Stomach (tissue), 9 donors: ENCODE measurements around the gene COX19. TPM values are rescaled to one million over a fixed set of nuclear protein-coding genes. Genes with fewer than 3 reads are reported as not detected.

ENCODE experiments used
- DNase-seq, 2 donors: peaks; one replicate each; pipeline versions ENCODE4 v3.0.0 to v3.0.0-alpha.2; 2013 to 2019
- H3K27ac ChIP-seq, 5 donors: fragments of 200-600 bp in 4 of 5; sonication (generic) in 4 of 5; one replicate each; pipeline ENCODE4 v1.5.1; 2013 to 2019; ENCODE audit warnings: mild to moderate bottlenecking in 1 of 5, moderate library complexity in 1 of 5
- H3K27me3 ChIP-seq, 3 donors: fragments of 200-600 bp; sonication (generic); one replicate each; pipeline ENCODE4 v1.5.1; 2017 to 2019; ENCODE audit warnings: mixed run types in 1 of 3
- H3K36me3 ChIP-seq, 4 donors: fragments of 200-600 bp; sonication (generic); 1 replicate in 3 of 4; 2 replicates in 1 of 4; pipeline ENCODE4 v1.5.1; 2016 to 2019
- H3K4me1 ChIP-seq, 4 donors: fragments of 200-600 bp; sonication (generic); one replicate each; pipeline ENCODE4 v1.5.1; 2016 to 2019
- H3K4me3 ChIP-seq, 4 donors: fragments of 200-600 bp; sonication (generic) in 3 of 4; one replicate each; pipeline ENCODE4 v1.5.1; 2016 to 2019; ENCODE audit warnings: mild to moderate bottlenecking in 1 of 4
- H3K9me3 ChIP-seq, 4 donors: fragments of 200-600 bp; sonication (generic); one replicate each; pipeline ENCODE4 v1.5.1; 2016 to 2019
- EP300 ChIP-seq: sonication (generic); formaldehyde crosslinking; IDR thresholded peaks from one replicate; pipeline ENCODE4 v1.6.1; 2017; ENCODE audit warnings: antibody characterized with exemption
- POLR2A ChIP-seq, 4 donors: fragments of 450-650 bp; IDR thresholded peaks; one replicate each; pipeline ENCODE4 v1.6.1; 2016; ENCODE audit warnings: antibody characterized with exemption in 4 of 4, control low read depth in 2 of 4, mild to moderate bottlenecking in 1 of 4, moderate library complexity in 1 of 4
- POLR2AphosphoS5 ChIP-seq, 3 donors: sonication (generic); formaldehyde crosslinking; IDR thresholded peaks; one replicate each; pipeline ENCODE4 v1.6.1; 2016; ENCODE audit warnings: antibody characterized with exemption in 3 of 3
- WGBS, 5 donors: extraction: QIAGEN DNeasy Blood & Tissue Kit in 3 of 5; methylation state at CpG; one replicate each; pipeline versions ENCODE4 v1.1.5 to v1.1.7; 2013 to 2018; 5-methylcytosine and 5-hydroxymethylcytosine counted together
- intact Hi-C: fragments of 100-400 bp; cut with DNase I; formaldehyde crosslinking; loops from one replicate; pipeline ENCODE4 v1.15.1; 2023; ENCODE audit warnings: low total_unique reads
- polyA plus RNA-seq, 3 donors: library from polyadenylated mRNA; stranded (reverse); fragments of 200-250 nt; gene quantifications; one replicate each; pipeline ENCODE4 v1.2.3, GENCODE V29; 2013
- total RNA-seq, 5 donors: library from RNA; depleted of rRNA; stranded (reverse); fragments of >200 nt; gene quantifications; one replicate each; pipeline versions ENCODE4 v1.1.0 to v1.2.3, GENCODE V29; 2014 to 2016
- TF ChIP-seq, protein P1 (sequence below), 7 experiments: fragments of 450-650 bp in 4 of 7; fragments of 200-600 bp in 3 of 7; sonication (generic) in 3 of 7; IDR thresholded peaks; one replicate each; pipeline ENCODE4 v1.5.1; 2016 to 2019; ENCODE audit warnings: antibody characterized with exemption in 7 of 7, control low read depth in 2 of 7, mild to moderate bottlenecking in 1 of 7
- donor health status: healthy with polysubstance abuse.
- donor health status: Bipolar disorder and iron deficiency.
- donor health status: healthy.

COX19 gene
- total and polyA plus RNA-seq, 8 donors, result 2.3 to 26.6 (median 6.6) TPM

DNA sequence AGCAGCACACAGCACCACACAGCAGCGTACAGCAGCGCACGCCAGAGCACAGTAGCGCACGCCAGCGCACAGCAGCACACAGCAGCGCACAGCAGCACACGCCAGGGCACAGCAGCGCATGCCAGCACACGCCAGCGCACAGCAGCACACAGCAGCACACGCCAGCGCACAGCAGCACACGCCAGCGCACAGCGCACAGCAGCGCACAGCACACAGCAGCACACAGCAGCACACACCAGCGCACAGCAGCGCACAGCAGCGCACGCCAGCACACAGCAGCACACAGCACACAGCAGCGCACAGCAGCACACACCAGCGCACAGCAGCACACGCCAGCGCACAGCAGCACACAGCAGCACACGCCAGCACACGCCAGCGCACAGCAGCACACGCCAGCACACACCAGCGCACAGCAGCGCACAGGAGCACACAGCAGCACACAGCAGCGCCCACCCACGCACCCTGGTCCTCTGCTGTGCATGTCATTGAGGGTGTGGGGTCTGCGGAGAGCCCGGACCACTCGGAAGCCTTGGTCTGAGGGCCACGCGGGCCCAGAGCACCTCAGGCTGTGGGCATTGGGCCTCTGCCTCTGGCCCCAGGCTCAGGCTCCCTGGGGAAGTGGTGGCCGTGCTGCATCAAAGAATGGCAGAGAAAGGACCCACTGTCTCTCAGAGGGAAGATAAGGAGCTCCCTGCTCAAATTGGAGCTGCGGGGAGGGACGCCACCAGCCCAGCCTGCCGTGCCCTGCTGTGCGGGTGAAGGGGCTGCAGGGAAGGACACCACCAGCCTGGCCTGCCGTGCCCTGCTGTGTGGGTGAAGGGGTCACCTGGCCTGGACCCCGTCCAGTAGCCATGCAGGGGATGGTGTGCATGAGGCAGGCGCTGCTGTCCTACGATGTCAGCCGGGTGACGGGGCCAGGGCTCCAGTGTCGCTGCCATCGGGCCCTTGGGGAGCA is 41.5 kb upstream of the COX19 start:
- no peak for DNase-seq
- 92 to 97% (median 93%) methylated on average over 27 to 51 of the region's 51 CpGs for WGBS, 5 donors
- TF ChIP-seq, protein P1, sequence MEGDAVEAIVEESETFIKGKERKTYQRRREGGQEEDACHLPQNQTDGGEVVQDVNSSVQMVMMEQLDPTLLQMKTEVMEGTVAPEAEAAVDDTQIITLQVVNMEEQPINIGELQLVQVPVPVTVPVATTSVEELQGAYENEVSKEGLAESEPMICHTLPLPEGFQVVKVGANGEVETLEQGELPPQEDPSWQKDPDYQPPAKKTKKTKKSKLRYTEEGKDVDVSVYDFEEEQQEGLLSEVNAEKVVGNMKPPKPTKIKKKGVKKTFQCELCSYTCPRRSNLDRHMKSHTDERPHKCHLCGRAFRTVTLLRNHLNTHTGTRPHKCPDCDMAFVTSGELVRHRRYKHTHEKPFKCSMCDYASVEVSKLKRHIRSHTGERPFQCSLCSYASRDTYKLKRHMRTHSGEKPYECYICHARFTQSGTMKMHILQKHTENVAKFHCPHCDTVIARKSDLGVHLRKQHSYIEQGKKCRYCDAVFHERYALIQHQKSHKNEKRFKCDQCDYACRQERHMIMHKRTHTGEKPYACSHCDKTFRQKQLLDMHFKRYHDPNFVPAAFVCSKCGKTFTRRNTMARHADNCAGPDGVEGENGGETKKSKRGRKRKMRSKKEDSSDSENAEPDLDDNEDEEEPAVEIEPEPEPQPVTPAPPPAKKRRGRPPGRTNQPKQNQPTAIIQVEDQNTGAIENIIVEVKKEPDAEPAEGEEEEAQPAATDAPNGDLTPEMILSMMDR (IDR thresholded peaks at IDR 0.05), result no peak
- TF ChIP-seq EP300, result no peak
- TF ChIP-seq POLR2AphosphoS5 (IDR thresholded peaks at IDR 0.05), result no peak
- Histone ChIP-seq H3K36me3 (peaks cover 3 to 46% (median 28%) of the 10 kb centered on the region in 4 donors), H3K4me3 (no peak overlapping the region), H3K9me3 (no peaks in the 10 kb centered on the region), H3K27me3 (no peaks in the 10 kb centered on the region), H3K27ac (no peak overlapping the region), H3K4me1 (peaks cover 0 to 28% (median 2%) of the 10 kb centered on the region in 4 donors)
- intact Hi-C loops, result no loop called here

DNA sequence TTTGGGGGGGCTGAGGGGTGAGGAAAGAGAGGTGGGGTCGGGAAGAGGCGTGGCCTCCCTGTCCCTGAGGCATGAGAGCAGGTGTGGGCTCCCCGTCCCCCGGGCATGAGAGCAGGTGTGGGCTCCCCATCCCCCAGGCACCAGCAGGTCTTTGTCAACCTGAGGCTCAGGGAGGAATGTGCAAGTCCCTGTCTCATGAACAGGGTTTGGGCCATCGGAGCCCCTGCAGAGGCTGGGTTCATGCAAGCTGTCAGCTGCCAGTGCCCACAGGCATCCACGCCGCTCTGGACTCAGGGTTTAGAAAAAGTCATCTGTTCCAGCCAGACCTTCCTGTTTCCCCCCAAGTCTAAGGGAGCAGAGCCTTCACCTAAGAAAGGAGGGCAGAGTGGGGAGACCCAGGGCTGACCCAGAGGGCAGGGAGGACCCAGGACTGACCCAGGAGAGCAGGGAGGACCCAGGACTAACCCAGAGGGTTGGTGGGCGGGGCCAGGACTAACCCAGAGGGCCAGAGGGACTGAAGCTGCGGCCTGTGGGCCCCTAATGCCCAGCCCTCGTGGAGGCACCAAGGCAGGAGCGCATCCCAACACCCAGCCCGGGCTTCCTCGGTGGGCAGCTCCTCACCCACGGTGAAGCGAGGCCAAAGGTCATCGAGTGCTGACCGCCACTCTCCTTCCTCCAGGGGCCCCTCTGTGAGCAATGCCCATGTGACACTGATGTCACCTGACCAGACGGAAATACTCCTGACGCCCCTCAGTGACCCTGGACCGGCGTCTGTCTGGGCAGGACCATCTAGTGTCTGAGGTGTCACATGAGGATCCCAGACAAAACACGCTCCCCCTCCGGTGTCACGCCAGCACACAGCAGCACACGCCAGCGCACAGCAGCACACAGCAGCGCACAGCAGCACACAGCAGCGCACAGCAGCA is 40.1 kb upstream of the COX19 start:
- WGBS, 5 donors, result 74 to 81% (median 79%) methylated on average over 14 to 28 of the region's 28 CpGs
- no peak for TF ChIP-seq POLR2AphosphoS5 (IDR thresholded peaks at IDR 0.05)
- TF ChIP-seq, protein P1 (IDR thresholded peaks at IDR 0.05), result no peak
- TF ChIP-seq EP300, result no peak
- TF ChIP-seq POLR2A (IDR thresholded peaks at IDR 0.05), result no peak
- H3K27ac ChIP-seq, result no peak overlapping the region
- peaks cover 3 to 32% (median 21%) of the 10 kb centered on the region in 4 donors for H3K36me3 ChIP-seq
- no peaks in the 10 kb centered on the region for H3K9me3 ChIP-seq
- H3K4me3 ChIP-seq, result no peak overlapping the region
- no peaks in the 10 kb centered on the region for H3K27me3 ChIP-seq
- DNase-seq, result peak in 1 of 2 donors; percentile 35
- H3K4me1 ChIP-seq, result peaks cover 0 to 33% (median 5%) of the 10 kb centered on the region in 4 donors
- intact Hi-C loops, result no loop called here

DNA sequence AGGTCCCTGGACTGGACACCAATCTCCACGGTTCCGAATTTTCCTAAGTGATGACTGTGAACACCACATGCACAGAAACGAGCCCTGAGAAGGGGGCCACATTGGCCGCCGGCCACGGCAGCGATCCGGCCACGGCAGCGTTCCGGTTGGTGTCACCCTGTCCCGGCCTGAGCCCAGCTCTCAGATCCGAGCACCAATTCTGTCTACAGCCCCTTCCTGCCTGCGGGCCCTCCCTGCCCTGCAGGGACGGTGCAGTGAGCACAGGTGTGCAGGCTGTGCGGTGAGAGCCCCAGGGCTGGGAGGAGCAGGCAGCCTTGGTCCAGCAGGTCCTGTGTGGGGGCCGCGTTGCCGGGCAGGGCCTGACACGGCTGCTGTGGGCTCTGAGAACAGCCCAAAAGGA is 39.3 kb upstream of the COX19 start:
- H3K36me3 ChIP-seq, result peaks cover 4 to 31% (median 24%) of the 10 kb centered on the region in 4 donors
- intact Hi-C loops, result no loop called here
- H3K4me3 ChIP-seq, result no peak overlapping the region
- no peak for TF ChIP-seq POLR2A (IDR thresholded peaks at IDR 0.05)
- no peak for TF ChIP-seq POLR2AphosphoS5 (IDR thresholded peaks at IDR 0.05)
- no peak for TF ChIP-seq EP300
- TF ChIP-seq, protein P1 (IDR thresholded peaks at IDR 0.05), result no peak
- no peak overlapping the region for H3K27ac ChIP-seq
- H3K27me3 ChIP-seq, result no peaks in the 10 kb centered on the region
- H3K9me3 ChIP-seq, result no peaks in the 10 kb centered on the region
- 85 to 90% (median 89%) methylated on average over 14 to 20 of the region's 20 CpGs for WGBS, 5 donors
- H3K4me1 ChIP-seq, result peaks cover 0 to 33% (median 5%) of the 10 kb centered on the region in 4 donors
- no peak for DNase-seq

DNA sequence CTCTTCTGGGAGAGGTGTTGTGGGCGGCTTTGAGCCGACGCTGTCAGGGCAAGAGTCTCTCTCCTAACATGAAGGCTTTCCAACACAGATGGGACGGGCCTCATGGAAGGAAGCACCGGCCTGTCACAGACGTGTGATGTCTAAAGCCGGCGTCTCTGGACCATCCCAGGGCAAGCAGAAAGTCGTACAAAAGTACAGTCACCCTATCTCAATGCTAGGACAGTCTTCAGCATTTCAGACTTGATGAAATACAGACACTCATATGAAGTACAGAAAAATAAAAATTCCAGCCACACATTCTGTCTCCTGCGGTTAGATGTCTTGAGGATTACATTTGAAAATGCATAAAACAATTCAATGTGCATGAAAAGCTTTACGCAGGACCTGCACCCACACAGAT is 38.2 kb upstream of the COX19 start:
- TF ChIP-seq POLR2AphosphoS5 (IDR thresholded peaks at IDR 0.05) (no peak), POLR2A (IDR thresholded peaks at IDR 0.05) (no peak), EP300 (no peak)
- TF ChIP-seq, protein P1 (IDR thresholded peaks at IDR 0.05), result no peak
- Histone ChIP-seq H3K4me1 (peaks cover 0 to 33% (median 5%) of the 10 kb centered on the region in 4 donors), H3K27ac (no peak overlapping the region), H3K36me3 (peaks cover 9 to 33% (median 29%) of the 10 kb centered on the region in 4 donors), H3K9me3 (no peaks in the 10 kb centered on the region), H3K4me3 (no peak overlapping the region), H3K27me3 (no peaks in the 10 kb centered on the region)
- DNase-seq, result no peak
- WGBS, 5 donors, result 78 to 86% (median 85%) methylated on average over 11 of the region's 11 CpGs
- intact Hi-C loops, result no loop called here
